ENCODE measurements around the gene MTURN.
"Not testable (repeated sequence)": the region's sequence is repeated elsewhere in the genome, so short reads cannot be mapped to it uniquely, and the experiment has no call there.

Gene MTURN

DNA sequence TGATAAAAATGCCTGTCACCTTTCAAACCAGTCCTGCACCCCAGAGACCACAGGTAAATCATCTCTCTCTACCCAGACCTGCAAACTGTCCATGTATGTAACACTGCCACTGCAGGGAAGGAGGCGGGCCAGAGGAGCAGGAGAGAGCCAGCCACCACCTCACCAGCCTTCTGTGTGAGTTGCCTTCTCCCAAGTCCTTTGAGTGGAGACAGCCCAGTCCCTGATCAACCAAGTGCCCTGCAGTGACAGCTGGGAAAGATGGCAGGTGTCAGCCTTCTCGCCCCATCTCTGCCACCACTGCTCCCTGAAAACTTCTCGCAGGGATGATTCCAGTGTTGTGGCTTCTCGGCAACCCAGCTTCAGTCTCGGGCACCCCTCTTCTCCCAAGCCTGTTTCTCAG, 42.4 kb downstream of the MTURN start:
- DNase-seq (ENCODE audit: low read depth in 2 of 3, low spot score in 1 of 3) = no peak

DNA sequence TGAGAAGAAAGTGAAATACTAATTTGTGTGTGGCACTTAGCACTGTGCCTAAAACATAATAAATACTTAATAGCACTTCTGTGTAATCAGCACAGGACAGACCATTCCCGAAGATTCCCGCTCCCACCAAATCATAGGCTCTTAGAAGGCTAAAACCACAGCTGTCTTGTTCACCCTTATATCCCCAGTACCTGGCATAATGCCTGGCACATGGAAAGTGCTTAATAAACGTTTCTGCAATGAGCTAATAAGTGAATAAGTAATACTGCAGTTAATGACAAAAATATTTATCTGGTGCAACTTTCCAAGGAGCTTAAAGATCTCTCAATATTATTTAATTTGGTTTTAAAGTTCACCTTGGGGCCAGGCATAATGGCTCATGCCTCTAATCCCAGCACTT, 43.2 kb downstream of the MTURN start:
- no peak for DNase-seq (ENCODE audit: low read depth in 2 of 3, low spot score in 1 of 3)

DNA sequence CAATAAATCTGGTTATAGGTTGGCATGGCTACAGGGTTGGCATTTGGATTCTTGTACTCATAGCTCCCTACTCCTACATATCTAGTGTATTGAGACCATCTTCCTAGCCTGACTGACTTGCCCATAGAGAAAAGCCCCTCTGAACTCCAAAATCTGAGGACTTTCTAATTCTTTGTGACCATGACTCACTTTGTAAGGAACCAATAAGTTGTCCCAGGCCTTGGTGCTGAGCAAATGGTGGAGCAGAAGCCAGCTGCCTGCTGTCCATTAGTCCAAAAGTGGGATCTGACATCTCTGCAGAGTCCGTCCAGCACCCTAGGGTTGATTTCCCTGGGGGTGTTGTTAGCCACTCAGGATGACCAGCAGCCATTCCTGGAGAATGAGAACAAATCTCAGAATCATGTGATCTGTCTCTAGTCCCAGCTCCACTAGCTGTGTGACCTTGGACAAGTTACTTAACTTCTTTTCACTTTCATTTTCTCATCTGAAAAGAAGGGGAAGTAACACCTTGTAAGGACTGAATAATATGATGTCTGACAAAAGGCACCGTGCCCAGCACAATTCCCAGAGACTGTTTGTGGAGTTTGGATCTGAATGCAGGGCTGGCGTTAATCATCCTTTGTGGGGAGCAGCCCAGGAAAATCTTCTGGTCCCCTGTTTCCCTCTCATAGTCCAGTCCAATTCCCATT, 44.1 kb downstream of the MTURN start:
- no peak for DNase-seq (ENCODE audit: low read depth in 2 of 3, low spot score in 1 of 3)

DNA sequence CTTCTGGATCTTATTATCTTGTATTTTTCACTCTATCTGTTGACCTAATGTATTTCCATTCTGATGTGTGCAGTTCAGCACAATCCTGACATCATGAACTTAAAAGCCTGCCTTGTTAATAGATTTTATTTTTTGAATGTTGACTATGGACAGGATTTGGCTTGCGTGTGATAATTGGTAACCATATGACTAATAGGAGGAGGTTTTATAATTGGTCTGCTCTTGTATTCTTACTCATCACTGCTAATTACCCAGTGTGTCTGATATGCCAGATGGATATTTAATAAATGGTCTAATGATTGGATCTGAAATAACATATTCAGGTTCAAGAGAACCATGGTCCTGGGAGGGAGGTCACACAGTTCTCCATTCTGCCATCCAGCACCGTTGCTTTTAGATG, 45.9 kb downstream of the MTURN start:
- DNase-seq (ENCODE audit: low read depth in 2 of 3, low spot score in 1 of 3) = no peak

DNA sequence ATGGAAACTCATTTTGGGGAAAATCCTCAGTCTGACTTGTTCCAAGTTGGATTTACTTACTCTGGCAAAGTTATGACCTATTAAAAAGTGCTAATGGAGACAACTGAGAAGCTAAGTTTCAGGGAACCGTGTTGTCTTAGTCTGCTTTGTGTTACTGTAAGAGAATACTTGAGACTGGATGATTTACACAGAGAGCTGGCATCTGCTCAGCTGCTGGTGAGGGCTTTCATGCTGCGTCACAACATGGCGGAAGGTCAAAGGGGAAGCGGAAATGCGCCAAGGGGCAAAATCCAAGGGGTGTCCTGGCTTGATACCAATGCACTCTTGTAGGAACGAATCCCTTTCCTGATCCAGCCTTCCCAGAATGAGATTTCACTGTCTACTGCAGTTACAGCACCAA, 46.4 kb downstream of the MTURN start:
- no peak for DNase-seq (ENCODE audit: low read depth in 2 of 3, low spot score in 1 of 3)

DNA sequence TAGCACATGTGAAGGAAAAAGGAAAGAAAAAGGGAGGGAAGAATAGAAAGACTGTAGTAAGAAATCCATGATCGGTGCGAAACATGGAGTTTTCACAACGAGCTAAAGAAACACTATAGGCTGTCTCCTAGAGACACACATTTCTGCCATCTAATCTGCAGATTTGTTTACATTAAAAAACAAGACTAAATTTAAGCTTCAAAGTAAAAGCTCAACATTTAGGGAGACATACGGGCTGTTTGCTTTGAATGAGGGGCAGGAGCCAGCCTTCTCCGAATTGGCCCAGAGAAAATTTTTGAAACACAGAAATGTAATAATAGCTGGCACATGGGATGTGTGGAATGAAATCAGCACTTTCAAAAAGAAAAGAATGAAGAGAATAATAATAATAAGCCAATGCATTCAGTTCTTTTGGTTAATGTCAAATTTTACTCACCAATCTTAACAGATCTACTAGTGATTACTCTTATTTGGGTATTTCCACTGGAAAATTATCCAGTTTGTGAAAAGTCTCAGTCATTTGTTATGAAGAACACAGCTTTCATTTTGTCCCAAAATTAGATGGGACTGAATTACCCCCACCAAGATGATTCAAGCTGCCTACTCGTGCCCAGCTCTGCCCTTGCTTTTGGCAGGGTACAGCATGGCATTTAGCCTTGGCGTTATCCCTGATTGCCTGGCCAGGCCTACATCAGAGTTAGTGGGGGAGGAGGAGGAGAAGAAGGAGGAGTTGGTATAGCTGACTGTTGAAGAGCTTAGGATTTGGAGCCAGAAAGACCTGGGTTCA, 47.1 kb downstream of the MTURN start:
- DNase-seq (ENCODE audit: low read depth in 2 of 3, low spot score in 1 of 3) = no peak

DNA sequence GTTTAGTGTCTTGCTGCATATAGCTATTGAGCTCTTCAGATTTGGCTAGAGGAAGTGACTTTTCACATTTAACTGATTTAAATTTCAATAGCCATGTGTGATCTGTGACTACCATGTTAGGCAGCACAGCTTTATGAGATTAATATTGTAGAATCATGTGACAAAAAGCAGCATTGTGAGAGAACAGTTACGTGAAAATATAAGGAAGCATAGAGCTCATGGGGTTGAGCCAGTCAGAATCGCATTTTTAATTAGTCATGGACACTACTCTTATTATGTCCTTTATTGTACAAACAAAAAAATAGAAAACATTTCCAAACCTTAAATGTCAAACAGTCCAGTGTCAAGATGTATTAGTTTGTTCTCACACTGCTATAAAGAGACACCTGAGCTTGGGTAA, 48.0 kb downstream of the MTURN start:
- no peak for DNase-seq (ENCODE audit: low read depth in 2 of 3, low spot score in 1 of 3)

DNA sequence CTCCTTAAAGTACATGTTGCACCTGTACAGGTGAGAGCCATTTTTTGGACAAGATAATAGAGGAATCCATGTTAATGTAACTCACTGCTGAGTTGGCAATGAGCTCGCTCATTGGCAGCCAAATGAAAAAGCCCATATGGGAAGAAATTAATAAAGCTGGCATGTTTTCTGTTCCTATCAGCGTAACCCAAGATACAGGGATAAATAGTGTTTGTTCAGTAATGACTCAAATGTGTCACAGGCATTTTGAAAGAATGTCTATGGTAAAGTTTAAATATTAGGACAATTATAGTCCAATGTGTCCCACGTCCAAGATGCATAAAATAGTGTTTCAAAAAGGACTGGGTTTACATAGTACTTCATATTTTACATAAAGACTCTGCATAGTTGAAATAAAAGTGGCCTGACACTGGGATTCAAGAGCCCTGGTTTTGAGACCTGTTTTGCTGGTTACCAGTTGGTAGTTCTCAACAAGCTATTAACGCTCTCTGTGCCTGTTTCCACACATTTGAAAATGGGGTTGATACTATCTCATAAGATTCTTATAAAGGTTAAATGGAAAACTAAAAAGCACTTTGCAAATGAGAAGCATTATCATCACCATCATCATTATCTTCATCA, 49.1 kb downstream of the MTURN start:
- DNase-seq (ENCODE audit: low read depth in 2 of 3, low spot score in 1 of 3) = no peak

DNA sequence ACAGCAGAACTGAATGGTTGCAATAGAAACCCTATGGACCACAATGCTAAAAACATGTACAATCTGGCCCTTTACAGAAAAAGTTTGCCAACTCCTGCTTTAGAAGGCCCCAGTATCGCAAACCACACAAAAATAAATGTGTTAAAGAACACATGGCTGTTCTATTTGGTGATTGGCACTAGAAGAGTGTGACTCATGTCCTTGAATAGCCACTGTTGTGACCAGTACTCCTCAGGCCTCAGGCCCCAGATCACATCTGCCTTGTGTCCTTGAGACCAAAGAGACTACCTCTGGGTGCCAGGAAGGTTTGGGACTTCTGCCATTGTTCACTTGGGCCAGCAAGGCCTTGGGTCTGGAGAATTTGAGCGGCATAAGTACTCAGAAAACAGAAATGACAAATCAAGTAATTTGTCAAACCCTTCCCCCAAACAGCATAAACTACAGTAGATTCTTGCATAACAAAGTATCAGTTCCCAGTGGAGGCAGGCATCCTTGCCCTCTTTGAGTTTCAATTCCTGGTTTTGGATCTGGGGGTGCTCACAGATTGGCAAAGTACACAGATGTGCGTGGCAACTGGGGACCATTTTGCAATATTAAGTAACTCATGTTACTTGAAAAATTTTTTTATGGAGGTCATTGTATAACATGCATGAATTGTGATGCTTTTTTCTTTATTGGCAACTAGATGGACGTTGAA, 50.2 kb downstream of the MTURN start:
- no peak for DNase-seq (ENCODE audit: low read depth in 2 of 3, low spot score in 1 of 3)

DNA sequence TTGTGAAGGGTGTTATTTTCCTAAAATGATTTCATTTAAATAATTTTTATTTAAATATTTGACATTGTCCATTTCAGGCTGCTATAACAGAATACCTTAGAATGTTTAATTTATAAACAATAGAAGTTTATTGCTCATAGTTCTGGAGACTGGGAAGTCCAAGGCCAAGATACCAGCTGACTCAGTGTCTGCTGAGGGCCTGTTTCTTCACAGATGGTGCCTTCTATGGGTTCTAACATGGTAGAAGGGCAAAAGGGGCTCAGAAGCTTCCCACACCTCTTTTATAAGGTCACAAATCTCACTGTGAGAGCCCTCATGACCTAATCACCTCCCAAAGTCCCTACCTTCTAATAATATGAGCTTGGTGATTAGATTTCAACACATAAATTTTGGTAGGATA, 50.7 kb downstream of the MTURN start:
- DNase-seq (ENCODE audit: low read depth in 2 of 3, low spot score in 1 of 3) = no peak

DNA sequence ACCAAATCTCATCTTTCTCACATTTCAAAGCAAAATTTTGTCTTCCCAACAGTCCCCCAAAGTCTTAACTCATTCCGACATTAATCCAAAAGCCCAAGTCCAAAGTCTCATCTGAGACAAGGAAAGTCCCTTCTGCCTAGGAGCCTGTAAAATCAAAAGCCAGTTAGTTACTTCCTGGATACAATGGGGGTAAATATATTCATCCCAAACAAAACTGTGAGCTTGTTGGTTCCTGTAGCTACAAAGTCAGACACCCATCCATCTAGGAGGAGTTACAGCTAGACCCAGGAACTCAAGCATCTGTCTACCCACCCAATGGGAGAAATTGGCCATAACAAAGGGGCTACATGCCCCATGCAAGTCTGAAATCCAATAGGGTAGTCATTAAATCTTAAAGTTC, 51.9 kb downstream of the MTURN start:
- no peak for DNase-seq (ENCODE audit: low read depth in 2 of 3, low spot score in 1 of 3)

DNA sequence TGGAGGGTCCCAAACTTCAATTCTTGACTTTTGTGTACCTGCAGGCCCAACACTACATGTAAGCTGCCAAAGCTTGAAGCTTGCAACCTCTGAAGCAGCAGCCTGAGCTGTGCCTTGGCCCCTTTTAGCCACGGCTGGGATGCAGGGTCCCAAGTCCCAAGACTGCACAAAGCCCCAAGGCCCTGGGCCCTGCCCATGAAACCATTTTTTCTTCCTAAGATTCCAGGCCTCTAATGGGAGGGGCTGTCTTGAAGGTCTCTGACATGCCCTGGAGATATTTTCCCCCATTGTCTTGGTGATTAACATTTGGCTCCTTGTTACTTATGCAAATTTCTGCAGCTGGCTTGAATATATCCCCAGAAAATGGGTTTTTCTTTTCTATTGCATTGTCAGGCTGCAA, 52.7 kb downstream of the MTURN start:
- no peak for DNase-seq (ENCODE audit: low read depth in 2 of 3, low spot score in 1 of 3)

DNA sequence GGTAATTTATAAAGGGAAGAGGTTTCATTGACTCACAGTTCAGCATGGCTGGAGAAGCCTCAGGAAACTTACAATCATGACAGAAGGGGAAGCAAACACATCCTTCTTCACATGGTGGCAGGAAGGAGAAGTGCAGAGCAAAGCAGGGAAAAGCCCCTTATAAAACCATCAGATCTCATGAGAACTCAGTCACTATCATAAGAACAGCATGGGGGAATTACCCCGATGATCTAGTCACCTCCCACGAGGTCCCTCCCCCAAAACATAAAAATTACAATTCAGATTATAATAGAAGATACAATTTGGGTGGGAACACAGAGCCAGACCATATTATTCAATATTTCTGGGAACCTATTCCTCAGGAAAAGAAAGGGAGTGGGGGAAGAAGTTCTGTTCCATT, 53.6 kb downstream of the MTURN start:
- not testable (repeated sequence) for DNase-seq (ENCODE audit: low read depth in 2 of 3, low spot score in 1 of 3)

DNA sequence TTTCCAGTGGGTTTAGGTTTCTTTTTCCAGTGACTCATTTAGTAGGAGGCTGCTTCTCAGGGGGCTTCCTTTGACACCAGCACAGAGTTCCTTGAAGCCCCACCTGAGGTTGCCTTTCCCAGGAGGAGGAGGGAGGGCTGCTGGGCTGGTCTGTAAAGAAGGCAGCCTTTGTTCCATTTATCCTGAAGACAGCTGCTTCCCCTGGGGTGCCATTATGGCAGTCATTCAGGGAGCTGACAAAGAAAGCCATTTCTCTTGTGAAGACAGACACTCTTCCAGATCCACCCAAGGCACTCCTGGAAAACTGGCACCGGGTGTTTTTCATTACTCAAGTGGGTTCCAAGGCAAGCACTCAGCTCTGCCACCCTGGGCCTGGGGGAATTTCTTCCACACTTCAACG, 54.0 kb downstream of the MTURN start:
- DNase-seq (ENCODE audit: low read depth in 2 of 3, low spot score in 1 of 3) = no peak

DNA sequence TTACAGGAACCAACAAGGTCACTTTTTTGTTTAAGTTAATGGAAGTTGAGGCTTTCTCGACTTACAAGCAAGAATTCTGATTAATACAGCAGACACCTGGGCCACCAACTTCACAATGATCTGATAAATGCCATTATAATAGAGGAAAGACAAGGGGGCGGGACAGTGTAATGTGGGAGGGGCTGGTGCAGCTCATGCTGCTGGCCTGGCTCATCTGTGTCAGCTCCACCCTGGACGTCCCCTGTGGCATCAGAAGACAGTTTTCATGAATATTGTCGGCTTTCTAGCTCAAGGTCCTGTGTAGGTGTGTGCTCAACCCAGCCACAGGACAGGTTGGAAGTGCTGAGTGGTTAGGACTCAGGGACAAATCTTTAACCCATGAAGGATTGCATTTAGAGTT, 57.0 kb downstream of the MTURN start:
- DNase-seq (ENCODE audit: low read depth in 2 of 3, low spot score in 1 of 3) = no peak

DNA sequence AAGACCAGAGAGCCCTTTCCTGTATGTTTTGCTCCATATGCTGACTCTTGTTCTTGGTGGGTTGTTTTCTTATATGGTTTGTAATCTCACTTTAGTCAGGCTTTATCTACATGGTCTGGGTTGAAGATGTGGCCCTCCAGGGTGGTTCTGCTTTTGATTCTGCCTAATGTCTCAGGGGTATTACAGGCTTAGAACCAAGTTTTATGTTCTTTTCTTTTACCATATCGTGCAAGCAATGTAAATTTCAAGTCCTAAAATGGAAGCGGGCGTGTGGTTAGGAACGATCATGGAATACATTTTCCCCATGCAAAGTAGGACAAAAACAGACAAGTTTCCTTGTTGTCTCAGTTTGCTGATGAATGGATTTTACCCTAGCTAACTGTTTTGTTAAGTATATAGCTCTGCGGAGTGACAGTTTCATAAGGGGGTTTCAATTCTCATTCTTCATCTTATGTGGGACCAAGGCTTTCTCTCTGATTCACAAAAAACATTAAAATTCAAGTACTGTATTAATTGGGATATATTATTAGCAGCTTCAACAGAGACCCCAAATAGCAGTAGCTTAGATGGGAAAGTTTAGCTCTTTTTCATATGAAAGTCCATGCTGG, 58.7 kb downstream of the MTURN start:
- no peak for DNase-seq (ENCODE audit: low read depth in 2 of 3, low spot score in 1 of 3)

DNA sequence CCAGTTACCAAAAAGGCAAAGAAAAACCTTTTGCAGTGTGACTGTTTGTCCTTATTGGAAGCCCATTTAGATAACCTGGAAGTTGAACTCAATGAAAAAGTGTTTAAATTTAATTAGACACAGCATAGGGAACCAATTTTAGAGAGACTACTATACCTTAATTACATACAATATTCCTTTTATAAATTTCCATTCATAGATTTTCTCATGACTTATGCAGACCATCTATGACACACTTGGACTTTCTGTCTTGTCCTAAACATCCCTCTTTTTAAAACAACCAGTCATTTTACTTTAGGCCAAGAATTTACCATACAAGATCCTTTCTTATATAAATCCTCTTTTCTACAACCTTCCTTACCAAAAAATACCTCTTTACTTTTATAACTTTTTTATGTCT, 61.6 kb downstream of the MTURN start:
- no peak for DNase-seq (ENCODE audit: low read depth in 2 of 3, low spot score in 1 of 3)

DNA sequence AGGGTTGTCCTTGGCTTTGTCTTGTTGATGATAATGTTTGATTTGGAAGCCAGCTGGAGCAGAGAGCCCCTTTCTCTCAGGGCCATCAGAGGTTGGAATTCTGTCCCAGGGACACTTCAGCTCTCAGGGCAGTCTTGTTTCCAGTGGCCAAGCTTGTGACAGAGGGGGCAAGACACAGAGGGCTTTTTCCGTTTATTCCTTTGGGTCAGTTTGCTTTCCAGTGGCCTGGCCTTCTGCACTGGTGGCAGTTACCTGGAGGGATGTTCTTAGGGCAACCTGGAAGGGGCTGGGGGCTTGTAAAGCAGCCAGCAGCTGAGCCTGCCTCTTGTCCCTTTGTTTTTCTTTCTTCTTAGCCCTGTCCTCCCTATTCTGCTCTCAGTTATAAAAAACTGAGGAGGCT, 62.7 kb downstream of the MTURN start:
- no peak for DNase-seq (ENCODE audit: low read depth in 2 of 3, low spot score in 1 of 3)

DNA sequence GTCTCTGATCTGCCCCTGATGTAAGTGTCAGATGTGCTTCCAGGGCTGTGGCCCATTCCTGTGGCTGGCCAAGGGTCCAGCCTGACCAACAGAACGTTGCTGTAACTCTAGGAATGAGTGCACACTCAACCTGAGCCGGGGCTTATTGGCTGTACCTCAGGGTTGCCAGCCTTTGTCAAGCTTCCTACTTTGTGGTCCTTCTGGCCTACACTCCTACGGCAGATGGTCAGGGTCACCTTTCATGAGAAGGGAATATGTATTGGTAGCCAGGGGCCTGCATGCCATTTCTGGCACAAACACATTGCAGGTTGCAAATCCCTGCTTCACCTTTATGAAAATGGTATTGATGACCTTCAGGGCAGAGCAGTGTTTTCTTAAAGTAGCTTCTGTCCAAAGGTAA, 64.5 kb downstream of the MTURN start:
- DNase-seq (ENCODE audit: low read depth in 2 of 3, low spot score in 1 of 3) = no peak

DNA sequence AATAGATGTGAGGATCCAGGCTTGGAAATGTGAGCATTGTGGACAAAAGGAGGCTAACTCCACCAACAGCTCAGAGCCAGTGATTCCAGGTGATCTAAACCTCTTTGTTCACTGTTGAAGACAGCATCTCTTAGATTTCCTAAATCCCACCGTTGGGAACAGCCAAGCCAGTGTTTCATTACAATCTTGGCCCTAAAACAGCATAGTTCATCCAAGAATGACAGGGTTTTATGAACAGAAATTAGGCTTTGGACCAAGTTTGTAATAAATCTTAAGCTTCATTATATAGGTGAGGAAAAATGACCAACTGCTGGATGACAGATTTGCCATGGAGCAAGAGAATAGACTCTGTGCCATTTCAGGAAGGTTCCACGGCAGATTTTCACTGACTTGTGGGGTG, 65.8 kb downstream of the MTURN start:
- DNase-seq (ENCODE audit: low read depth in 2 of 3, low spot score in 1 of 3) = no peak

DNA sequence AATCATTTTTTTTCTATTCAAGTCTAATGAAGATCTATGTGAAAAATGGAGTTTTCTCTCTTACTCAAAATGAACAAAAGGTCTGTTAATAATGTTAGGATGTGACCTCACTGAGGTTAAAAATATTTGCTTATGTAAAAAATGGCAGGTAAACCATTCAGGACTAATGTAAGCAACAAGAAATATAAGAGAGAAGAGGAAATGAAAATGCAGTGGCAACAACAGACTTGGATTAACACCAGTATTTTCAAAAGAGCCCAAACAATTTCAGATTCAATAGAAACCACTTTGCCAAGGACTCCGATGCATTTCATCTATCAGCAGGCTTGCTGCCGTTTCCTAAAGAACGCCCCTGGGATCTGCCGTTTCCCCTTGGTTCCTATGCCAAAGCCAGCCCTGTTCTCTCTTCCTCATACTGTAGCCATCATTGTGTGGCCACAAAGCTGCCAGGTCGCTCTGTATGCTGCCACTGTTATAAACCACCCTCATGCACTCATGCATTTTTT, 66.4 kb downstream of the MTURN start:
- no peak for DNase-seq (ENCODE audit: low read depth in 2 of 3, low spot score in 1 of 3)
